Keratinocyte (primary cell): ENCODE data around the gene RPS18. TPM values are rescaled to one million over a fixed set of nuclear protein-coding genes. Genes with fewer than 3 reads are reported as not detected.

Experiments
- DNase-seq: peaks from one replicate; pipeline ENCODE4 v3.0.0-alpha.2; 2011; ENCODE audit warnings: low read depth, missing footprints, low spot score
- FAIRE-seq: peaks from 2 replicates; lab custom pipeline; 2011; peaks lifted over from hg19 to GRCh38; lab: Jason Lieb, UNC
- H2AFZ ChIP-seq: 2 replicates; pipeline ENCODE4 v1.6.0; 2012; ENCODE audit warnings: low read length, control low read depth, inconsistent platforms; ENCODE audit not compliant: control insufficient read depth
- H3K27ac ChIP-seq: 2 replicates; pipeline ENCODE4 v1.5.1; 2011; ENCODE audit warnings: low read length; ENCODE audit not compliant: control insufficient read depth, insufficient read depth
- H3K27me3 ChIP-seq: 3 replicates; pipeline ENCODE4 v1.6.0; 2011; ENCODE audit warnings: low read length; ENCODE audit not compliant: control insufficient read depth, insufficient read depth; ENCODE audit errors: extremely low read depth
- H3K36me3 ChIP-seq, 2 experiments: 2 replicates in 1 of 2; 3 replicates in 1 of 2; pipeline ENCODE4 v1.5.1; 2011; ENCODE audit warnings: low read length in 2 of 2, mild to moderate bottlenecking in 1 of 2; ENCODE audit not compliant: control insufficient read depth in 2 of 2, insufficient read depth in 2 of 2; ENCODE audit errors: extremely low read depth in 1 of 2
- H3K4me1 ChIP-seq: 3 replicates; pipeline ENCODE4 v1.5.1; 2011; ENCODE audit warnings: low read length; ENCODE audit not compliant: control insufficient read depth, insufficient read depth; ENCODE audit errors: extremely low read depth
- H3K4me2 ChIP-seq: 3 replicates; pipeline ENCODE4 v1.6.0; 2011; ENCODE audit warnings: low read depth, low read length; ENCODE audit not compliant: control insufficient read depth, insufficient read depth; ENCODE audit errors: extremely low read depth
- H3K4me3 ChIP-seq, 3 experiments: fragments of 200-600 bp in 1 of 3; sonication (generic) in 1 of 3; 2 replicates in 2 of 3; 3 replicates in 1 of 3; pipeline ENCODE4 v1.5.1; 2011 to 2016; ENCODE audit warnings: low read length in 3 of 3, mild to moderate bottlenecking in 3 of 3, control low read depth in 2 of 3, inconsistent platforms in 1 of 3, low read depth in 1 of 3, mixed read lengths in 1 of 3, mixed run types in 1 of 3, moderate library complexity in 1 of 3; ENCODE audit not compliant: control insufficient read depth in 2 of 3, insufficient read depth in 2 of 3; ENCODE audit errors: extremely low read depth in 1 of 3
- H3K79me2 ChIP-seq: 2 replicates; pipeline ENCODE4 v1.6.0; 2012; ENCODE audit warnings: low read length; ENCODE audit not compliant: control insufficient read depth, insufficient read depth
- H3K9ac ChIP-seq: 3 replicates; pipeline ENCODE4 v1.6.0; 2011; ENCODE audit warnings: low read length; ENCODE audit not compliant: control insufficient read depth, insufficient read depth; ENCODE audit errors: extremely low read depth
- H3K9me1 ChIP-seq: 3 replicates; pipeline ENCODE4 v1.6.0; 2011; ENCODE audit warnings: low read length; ENCODE audit not compliant: control insufficient read depth, insufficient read depth; ENCODE audit errors: extremely low read depth
- H3K9me3 ChIP-seq: 2 replicates; pipeline ENCODE4 v1.5.1; 2012; ENCODE audit warnings: low read depth, low read length; ENCODE audit not compliant: control insufficient read depth
- H4K20me1 ChIP-seq: 3 replicates; pipeline ENCODE4 v1.6.0; 2011; ENCODE audit warnings: low read length; ENCODE audit not compliant: control insufficient read depth, insufficient read depth; ENCODE audit errors: extremely low read depth
- EZH2 ChIP-seq: IDR thresholded peaks from one replicate; pipeline ENCODE4 v1.6.1; 2012; ENCODE audit warnings: inconsistent platforms, mild to moderate bottlenecking, low read length, moderate library complexity
- dilution Hi-C: fragments of 300-500 bp; cut with MboI; formaldehyde crosslinking; loops from one replicate; pipeline ENCODE4 v1.7.0; 2020; ENCODE audit warnings: low sequenced_read_pairs; ENCODE audit not compliant: extremely low pct_ligation_motif_present
- polyA plus RNA-seq, 5 experiments: library from polyadenylated mRNA; depleted of rRNA in 3 of 5; stranded (reverse) in 3 of 5; stranded (forward) in 1 of 5; unstranded in 1 of 5; fragments of >200 nt; gene quantifications; 1 replicate in 1 of 5; 2 replicates in 3 of 5; 3 replicates in 1 of 5; pipeline versions ENCODE4 v1.2.1 to v1.2.3, GENCODE V29; 2011 to 2012; ENCODE audit warnings: missing spikeins in 2 of 5, low read depth in 1 of 5, low replicate concordance in 1 of 5
- TF ChIP-seq, protein P1 (sequence below), 3 experiments: IDR thresholded peaks in 1 of 3; conservative IDR thresholded peaks in 1 of 3; optimal IDR thresholded peaks in 1 of 3; 2 replicates in 2 of 3; 3 replicates in 1 of 3; pipeline versions ENCODE3 to v1.5.1; 2011; ENCODE audit warnings: low read length in 3 of 3, mild to moderate bottlenecking in 3 of 3, moderate library complexity in 2 of 3, control low read depth in 1 of 3, inconsistent platforms in 1 of 3; ENCODE audit not compliant: insufficient read depth in 2 of 3; ENCODE audit errors: extremely low read depth in 1 of 3

RPS18 gene
- polyA plus RNA-seq, 1 donor (not counting 4 experiments of a cell fraction or from before 2014, with no cell fraction given) = 6,374 TPM

DNA sequence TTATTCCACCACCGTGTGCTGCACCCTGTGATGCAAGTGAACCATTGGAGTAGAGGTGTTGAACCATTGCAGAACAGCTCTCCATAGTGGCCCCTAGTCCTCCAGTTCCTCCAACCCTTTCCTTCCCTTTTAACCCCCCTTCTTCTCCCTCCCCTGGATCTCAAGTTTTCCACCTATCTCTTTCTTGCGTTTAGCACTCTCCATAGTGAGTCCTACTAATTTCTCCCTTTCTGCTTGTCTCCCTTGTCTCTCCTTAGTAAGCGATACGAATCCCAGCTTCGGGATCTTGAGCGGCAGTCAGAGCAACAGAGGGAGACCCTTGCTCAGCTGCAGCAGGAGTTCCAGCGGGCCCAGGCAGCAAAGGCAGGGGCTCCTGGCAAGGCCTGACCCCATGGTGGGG lies 18.6 kb downstream of the RPS18 start:
- H3K27me3 ChIP-seq = no peaks in the 10 kb centered on the region
- peaks cover 49% of the 10 kb centered on the region for H3K79me2 ChIP-seq
- H3K9ac ChIP-seq = peak overlapping the region; percentile 95
- H3K27ac ChIP-seq = peak overlapping the region; percentile 85
- peak overlapping the region; percentile 99 for H3K4me2 ChIP-seq
- H3K4me3 ChIP-seq = peak overlapping the region; percentile 54 to 98 (median 95)
- TF ChIP-seq EZH2 = no peak
- TF ChIP-seq, protein P1, sequence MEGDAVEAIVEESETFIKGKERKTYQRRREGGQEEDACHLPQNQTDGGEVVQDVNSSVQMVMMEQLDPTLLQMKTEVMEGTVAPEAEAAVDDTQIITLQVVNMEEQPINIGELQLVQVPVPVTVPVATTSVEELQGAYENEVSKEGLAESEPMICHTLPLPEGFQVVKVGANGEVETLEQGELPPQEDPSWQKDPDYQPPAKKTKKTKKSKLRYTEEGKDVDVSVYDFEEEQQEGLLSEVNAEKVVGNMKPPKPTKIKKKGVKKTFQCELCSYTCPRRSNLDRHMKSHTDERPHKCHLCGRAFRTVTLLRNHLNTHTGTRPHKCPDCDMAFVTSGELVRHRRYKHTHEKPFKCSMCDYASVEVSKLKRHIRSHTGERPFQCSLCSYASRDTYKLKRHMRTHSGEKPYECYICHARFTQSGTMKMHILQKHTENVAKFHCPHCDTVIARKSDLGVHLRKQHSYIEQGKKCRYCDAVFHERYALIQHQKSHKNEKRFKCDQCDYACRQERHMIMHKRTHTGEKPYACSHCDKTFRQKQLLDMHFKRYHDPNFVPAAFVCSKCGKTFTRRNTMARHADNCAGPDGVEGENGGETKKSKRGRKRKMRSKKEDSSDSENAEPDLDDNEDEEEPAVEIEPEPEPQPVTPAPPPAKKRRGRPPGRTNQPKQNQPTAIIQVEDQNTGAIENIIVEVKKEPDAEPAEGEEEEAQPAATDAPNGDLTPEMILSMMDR (optimal IDR thresholded peaks at IDR 0.05 in 1 of 3, IDR thresholded peaks at IDR 0.05 in 1 of 3, conservative IDR thresholded peaks at IDR 0.05 in 1 of 3; ENCODE audit: extremely low read depth in 1 of 3, insufficient read depth in 2 of 3, low read length in 3 of 3) = no peak
- dilution Hi-C loops = no loop called here
- H3K36me3 ChIP-seq = peaks cover 37 to 49% of the 10 kb centered on the region in 2 experiments
- peaks cover 20% of the 10 kb centered on the region for H3K4me1 ChIP-seq
- H4K20me1 ChIP-seq = no peaks in the 10 kb centered on the region
- no peak for FAIRE-seq
- H3K9me1 ChIP-seq = no peaks in the 10 kb centered on the region
- H3K9me3 ChIP-seq = no peaks in the 10 kb centered on the region
- DNase-seq = no peak
- no peak overlapping the region for H2AFZ ChIP-seq

GRCh38 chr6:33292996-33293682 lies 21.3 kb downstream of the RPS18 start:
- H3K36me3 ChIP-seq = peaks cover 26 to 38% of the 10 kb centered on the region in 2 experiments
- FAIRE-seq = no peak

More at GRCh38 chr6:33292996-33293682, 21.3 kb downstream of the RPS18 start:
- dilution Hi-C loops = no loop called here
- Histone ChIP-seq H3K9me1 (no peaks in the 10 kb centered on the region), H3K27ac (no peak overlapping the region), H4K20me1 (no peaks in the 10 kb centered on the region), H3K9ac (no peak overlapping the region), H3K79me2 (peaks cover 38% of the 10 kb centered on the region), H3K4me1 (peaks cover 25% of the 10 kb centered on the region), H3K27me3 (no peaks in the 10 kb centered on the region), H3K4me2 (no peak overlapping the region), H3K4me3 (no peak overlapping the region), H2AFZ (no peak overlapping the region), H3K9me3 (no peaks in the 10 kb centered on the region)
- TF ChIP-seq, protein P1 (optimal IDR thresholded peaks at IDR 0.05 in 1 of 3, IDR thresholded peaks at IDR 0.05 in 1 of 3, conservative IDR thresholded peaks at IDR 0.05 in 1 of 3; ENCODE audit: extremely low read depth in 1 of 3, insufficient read depth in 2 of 3, low read length in 3 of 3) = no peak
- TF ChIP-seq EZH2 = no peak
- no peak for DNase-seq
